ENCODE measurements around the gene RPL22.

GRCh38 chr1:6221210-6221784, 21.9 kb upstream of the RPL22 start:
- TF ChIP-seq POLR2A (IDR thresholded peaks at IDR 0.05; ENCODE audit: low read depth, low read length) (no peak), TAF1 (IDR thresholded peaks at IDR 0.05; ENCODE audit: low read depth, low read length) (no peak)
